Left forelimb (tissue), 1 donor: ENCODE results near the gene TSPAN16.
"Not testable (repeated sequence)": the region's sequence is repeated elsewhere in the genome, so short reads cannot be mapped to it uniquely, and the experiment has no call there.

ENCODE experiments used
- DNase-seq: peaks from one replicate; pipeline ENCODE4 v3.0.0-alpha.2; 2018; ENCODE audit warnings: low spot score

TSPAN16 gene

DNA sequence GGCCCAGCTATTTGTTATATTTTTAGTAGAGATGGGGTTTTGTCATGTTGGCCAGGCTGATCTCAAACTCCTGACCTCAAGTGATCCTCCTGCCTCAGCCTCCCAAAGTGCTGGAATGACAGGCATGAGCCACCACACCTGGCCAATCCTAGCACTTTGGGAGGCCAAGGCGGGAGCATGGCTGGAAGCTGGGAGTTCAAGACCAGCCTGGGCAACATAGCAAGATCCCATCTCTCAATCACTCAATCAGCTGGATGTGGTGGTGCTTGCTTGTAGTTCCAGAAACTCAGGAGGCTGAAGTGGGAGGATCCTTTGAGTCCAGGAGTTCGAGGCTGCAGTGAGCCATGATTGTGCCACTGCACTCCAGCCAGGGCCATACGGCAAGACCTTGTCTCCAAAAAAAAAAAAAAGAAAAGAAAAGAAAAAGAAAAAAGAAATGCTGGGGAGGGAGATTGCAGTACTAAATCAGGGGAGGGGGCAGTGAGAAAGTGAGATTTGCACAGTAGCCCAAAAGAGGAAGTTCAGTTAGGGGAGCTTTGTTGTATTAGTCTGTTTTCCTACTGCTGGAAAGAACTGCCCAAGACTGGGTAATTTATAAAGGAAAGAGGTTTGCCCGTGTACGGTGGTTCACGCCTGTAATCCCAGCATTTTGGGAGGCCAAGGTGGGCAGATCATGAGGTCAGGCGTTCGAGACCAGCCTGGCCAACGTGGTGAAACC lies 24.5 kb downstream of the TSPAN16 start:
- DNase-seq: not testable (repeated sequence)

DNA sequence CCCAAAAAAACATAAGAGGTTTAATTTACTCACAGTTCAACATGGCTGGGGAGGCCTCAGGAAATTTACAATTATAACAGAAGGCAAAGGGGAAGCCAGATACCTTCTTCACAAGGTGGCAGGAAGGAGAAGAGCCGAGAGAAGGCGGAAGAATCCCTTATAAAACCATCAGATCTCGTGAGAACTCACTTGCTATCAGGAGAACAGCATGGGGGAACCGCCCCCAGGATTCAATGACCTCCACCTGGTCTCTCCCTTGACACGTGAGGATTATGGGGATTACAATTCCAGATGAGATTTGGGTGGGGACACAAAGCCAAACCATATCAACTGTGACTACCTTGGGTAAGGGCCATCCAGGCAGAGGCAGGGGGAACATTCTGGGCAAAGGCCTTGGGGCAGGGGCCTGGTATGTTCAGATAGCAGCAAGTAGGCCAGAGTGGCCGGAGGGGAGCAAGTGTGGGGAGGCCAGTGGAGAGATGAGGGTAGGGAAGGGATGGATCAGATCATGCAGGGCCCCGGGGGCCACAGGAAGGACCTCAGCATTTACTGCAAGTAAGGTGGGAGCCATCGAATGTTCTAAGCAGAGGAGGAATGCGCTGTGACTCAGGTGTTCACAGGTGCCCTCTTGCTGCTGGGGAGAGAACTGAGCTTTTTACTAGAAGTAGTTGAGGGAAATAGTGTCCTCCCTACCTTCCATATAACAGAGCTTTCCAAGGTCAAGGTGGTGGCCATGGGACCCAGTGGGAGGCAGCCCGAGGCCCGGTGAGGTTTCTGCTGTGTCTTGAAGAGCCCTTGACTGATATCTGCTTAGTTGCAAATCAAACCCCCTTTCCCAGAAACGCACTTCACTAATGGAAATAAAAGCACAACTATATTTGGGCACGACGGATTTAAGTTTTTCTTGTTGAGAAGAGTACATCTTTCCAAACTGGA lies 25.5 kb downstream of the TSPAN16 start:
- no peak for DNase-seq

DNA sequence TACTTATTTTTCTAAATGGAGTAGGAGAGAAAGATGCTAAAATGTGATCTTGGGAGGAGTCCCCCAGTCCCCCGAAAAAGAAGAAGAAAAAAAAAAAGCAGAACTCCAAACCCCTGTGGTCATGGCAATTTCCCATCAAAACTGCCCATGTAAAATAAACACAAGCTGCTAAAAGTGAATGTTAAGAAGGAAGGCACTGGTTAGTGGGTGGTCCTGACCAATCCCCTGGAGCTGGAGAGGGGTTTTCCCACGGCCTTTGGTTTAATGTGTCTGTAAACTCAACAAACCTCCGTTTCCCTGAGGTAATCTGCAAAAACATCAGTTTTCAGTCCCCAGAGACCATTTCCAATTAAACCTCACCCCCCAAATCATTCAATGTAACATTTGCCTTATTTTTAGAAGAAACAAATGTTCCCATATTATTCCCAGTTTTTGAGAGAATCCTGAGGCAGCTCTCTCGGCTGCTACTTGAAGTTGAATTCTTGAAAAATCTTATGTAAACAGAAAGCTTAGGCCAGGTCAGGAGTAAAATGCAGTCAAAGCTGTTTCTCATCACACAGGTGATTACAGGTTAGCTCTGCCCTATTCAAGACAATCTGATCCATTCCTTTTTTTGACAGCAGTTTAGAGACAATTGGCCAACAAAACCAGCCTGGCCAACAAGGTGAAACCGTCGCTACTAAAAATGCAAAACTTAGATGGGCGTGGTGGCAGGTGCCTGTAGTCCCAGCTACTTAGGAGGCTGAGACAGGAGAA lies 26.5 kb downstream of the TSPAN16 start:
- no peak for DNase-seq

DNA sequence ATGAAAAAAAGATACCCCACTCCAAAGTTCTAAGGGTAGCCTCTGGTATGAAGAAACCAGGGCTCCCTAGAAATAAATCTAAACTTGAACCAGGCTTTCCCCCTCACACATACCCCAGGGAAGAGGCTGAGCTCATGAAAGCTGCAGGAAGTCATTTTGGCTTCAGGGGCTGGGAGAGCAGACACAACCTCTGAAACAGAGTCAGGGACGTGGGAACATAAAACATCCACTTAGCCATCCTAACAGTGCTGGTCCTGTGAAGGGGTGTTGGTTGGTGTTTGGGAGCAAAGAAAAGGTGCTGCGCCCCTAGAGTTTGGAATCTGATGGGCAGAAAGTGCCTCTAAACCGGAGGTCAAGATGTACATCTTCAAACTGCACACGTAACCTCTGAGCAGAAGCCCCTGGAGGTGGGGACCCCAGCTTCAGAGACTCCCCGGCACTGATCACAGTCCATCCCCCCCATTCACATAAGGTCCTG lies 27.7 kb downstream of the TSPAN16 start:
- DNase-seq: no peak

DNA sequence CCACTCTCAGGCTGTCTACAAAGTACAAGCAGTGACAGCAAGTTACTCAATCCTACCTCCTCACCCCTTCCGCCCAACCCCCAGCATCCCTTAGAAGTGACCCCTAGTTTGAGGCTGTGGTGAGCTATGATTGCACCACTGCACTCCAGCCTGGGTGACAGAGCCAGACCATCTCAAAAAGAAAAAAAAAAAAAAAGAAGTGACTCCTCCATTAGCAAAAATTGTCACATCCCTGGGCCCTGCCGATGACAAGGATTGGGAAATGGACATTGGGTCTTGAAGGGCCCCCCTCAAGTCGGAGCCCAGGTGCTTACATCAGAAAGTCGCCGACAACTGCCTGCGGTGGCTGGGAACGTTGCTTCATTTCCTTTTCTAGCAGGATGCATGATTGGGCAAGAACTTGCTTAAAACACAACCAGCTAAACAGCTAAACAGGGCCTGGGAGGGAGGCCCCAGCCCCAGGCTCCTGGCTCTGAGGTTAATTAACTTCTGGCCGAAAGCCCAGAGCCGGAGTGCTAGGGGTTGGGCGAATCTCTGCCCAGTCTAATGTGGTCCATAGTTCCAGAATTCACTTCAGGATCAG lies 28.2 kb downstream of the TSPAN16 start:
- DNase-seq: peak; percentile 74

DNA sequence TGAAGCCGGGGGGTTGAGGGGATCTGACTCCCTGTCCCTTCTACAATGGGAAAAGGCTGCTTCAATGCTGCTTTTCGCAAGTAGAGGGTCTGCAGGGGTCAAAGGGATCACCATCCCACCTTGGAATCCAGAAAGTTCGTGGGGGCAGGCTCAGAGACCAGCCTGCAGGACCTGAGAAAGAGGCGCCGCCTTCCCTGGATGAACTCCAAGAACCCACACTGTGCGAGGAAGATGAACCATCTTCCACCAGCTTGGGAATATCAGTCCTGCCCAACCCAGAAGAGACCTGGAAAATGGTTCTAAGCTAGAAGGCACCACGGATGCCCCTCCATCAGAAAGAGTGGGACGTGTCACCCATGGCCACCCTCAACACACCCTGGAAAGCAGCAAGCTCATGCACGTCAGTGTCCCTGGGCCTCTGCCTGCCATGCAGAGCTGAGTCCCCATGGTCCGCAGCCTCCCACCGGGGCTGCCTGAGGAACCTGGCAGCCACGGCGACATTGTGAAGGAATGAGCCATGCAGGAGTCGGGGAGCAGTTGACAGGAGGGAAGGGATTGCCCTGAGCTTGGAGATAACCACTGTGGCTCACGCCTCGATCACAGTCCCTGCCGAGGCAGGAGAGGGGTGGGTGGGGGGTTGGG lies 28.9 kb downstream of the TSPAN16 start:
- no peak for DNase-seq

DNA sequence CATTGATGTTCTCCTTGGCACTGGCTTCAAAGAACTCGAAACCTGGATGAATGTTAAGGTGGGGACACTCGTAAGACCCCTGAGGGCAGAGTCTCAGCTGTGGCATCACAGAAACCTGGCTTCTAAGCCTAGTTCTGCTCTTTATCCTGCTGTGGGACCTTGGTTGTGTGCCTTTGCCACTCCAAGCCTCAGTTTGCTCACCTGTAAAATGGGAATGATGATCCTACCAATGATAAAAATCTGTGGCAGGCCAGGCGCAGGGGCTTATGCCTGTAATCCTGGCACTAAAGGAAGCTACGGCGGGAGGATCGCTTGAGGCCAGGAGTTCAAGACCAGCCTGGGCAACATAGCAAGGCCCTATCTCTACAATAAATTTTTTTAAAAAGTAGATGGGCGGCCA lies 29.6 kb downstream of the TSPAN16 start:
- DNase-seq: no peak

DNA sequence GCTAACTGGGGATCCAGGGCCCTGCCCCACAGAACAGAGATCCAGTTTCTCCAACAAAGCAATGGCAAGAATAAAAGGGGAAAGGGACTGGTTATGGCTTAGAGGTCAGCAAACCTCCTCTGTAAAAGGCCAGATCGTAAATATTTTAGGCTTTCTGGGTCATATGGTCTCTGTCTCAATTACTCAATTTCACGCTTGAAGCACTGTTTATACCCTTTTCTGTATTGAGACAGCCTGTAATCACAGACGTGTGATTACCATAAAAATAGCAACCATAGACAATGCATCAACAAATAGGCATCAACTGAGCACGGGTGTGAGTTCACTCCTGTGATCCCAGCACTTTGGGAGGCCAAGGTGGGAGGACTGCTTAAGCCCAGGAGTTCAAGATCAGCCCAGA lies 34.2 kb downstream of the TSPAN16 start:
- DNase-seq: no peak

DNA sequence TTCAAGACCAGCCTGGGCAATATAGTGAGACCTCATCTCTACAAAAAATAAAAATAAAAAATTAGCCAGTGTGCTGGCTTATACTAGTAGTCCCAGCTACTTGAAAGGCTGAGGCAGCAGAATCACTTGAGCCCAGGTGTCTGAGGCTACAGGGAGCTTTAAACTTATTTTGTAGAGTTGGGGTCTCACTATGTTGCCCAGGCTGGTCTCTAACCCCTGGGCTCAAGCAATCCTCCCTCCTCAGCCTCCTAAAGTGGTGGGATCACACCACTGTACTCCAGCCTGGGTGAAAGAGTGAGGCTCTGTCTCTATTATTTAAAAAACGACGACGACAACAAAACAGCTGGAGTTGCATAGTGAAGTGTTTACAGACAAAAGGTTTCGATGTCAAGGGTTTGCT lies 35.5 kb downstream of the TSPAN16 start:
- no peak for DNase-seq

DNA sequence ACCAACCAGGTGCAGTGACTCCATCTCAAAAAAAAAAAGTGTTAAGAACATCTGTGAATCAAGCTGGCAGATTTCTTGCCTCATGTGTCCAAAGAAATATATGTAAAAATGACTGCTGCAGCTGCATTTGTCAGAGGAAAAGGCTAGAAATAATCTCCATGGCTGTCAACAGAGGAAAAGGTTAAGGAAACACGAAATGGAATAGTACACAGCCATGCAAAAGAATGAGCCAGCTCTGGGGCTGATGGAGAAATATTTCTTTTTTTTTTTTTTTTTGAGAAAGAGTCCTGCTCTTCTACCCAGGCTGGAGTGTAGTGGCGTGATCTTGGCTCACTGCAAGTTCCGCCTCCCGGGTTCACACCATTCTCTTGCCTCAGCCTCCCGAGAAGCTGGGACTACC lies 36.9 kb downstream of the TSPAN16 start:
- no peak for DNase-seq

DNA sequence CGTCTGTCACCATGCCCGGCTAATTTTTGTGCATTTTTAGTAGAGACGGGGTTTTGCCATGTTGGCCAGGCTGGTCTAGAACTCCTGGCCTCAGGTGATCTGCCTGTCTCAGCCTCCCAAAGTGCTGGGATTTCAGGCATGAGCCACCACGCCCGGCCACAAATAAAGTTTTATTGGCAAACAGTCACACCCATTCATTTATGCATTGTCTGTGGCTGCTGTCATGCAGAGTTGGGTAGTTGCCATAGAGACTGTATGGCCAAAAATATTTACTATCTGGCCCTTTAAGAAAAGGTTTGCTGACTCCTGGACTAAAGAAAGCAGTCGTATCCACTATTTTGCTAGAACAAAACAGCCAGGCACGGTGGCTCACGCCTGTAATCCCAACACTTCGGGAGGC lies 37.9 kb downstream of the TSPAN16 start:
- DNase-seq: not testable (repeated sequence)

DNA sequence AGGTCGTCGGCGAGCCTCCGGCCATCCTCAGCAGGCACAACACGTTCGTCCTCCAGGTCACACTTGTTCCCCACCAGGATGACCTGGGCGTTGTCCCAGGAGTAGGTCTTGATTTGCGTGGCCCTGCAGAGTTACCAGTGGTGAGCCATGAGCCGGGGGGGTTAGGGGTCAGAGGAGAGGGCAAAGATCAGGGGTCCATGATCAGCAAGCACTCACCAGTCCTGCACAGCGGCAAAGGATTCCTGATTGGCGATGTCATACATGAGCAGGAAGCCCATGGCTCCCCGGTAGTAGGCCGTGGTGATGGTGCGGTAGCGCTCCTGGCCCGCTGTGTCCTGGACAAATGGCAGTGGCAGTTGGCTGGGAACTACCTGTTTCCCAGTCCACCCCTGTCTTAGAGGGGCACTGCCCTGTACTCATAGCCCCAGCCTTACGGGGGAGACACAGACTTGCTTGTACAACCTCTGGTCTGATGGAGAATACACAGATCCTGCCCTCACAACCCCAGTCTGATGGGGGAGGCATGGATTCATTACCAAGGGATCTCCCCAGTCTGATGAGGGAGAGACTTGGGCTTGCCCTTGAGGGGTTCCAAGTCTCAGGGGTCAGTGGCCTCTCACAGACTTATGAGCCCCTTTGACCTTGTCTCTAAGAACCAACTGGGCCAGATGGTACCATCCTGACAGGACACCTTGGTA lies 39.6 kb downstream of the TSPAN16 start:
- no peak for DNase-seq

DNA sequence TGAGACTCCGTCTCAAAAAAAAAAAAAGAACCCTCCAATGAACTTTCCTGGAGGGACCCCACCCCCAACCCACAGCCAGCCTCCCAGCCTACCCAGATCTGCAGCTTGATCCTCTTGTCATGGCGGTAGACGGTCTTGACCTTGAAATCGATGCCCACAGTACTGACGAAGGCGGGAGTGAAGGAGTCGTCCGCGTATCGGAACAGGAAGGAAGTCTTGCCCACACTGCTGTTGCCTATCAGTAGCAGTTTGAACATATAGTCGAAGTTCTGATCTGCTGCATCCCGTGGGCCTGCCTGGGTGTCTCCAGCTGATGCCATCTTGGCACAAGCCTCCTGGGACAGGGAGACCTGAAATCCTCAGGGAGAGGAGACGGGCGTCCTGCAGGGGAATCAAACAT lies 41.1 kb downstream of the TSPAN16 start:
- DNase-seq: no peak

DNA sequence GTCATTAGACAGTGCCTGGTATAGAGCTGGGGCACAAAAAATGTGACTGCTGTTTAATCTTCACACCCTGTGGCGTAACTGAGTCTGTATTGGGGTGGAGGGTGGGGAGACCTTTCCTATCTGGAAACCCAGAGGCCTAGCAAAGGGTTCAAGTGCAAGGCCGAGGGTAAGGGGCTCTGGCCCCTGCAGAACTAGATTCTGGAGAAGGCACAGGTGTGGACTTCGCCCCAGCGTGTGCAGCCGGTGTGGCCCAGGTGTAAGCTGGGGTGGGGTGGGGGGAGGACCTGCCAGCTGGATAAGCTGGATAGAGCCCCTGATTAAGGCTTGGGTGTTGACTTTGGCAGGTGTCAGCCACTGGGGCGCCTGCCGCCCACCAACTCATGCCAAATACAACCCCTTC lies 42.2 kb downstream of the TSPAN16 start:
- no peak for DNase-seq

DNA sequence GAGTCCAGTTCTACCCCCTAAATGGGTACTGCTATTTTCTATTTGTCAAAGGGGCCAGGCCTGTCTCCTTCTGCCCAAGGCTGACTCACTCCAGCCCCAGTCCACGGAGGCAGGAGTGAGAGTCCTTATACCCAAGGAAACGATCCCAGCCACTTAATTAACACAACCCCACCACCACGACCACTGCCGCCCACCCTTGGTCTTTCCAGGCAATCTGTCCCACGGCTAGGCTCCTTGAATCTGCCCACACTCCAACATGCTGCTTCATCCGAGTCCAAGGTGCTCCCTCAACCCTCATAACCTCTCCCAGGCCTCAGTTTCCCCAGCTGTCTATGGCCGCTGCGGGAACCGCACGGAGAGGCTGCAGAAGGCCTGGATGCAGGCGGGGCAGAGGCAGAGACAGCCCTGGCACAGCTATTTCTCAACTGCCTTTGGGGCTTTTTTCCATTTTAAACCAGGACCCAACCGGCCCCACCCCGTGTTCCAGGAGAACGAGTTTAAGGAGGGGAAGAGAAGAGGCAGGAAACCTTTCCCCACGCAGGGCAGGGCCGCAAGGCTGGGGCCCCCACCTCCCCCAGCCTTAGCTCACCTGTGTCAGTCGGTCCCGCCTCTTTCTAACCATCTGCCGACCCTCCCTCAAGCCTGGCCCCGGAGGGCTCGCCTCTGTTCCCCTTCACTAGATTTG lies 42.8 kb downstream of the TSPAN16 start:
- no peak for DNase-seq

DNA sequence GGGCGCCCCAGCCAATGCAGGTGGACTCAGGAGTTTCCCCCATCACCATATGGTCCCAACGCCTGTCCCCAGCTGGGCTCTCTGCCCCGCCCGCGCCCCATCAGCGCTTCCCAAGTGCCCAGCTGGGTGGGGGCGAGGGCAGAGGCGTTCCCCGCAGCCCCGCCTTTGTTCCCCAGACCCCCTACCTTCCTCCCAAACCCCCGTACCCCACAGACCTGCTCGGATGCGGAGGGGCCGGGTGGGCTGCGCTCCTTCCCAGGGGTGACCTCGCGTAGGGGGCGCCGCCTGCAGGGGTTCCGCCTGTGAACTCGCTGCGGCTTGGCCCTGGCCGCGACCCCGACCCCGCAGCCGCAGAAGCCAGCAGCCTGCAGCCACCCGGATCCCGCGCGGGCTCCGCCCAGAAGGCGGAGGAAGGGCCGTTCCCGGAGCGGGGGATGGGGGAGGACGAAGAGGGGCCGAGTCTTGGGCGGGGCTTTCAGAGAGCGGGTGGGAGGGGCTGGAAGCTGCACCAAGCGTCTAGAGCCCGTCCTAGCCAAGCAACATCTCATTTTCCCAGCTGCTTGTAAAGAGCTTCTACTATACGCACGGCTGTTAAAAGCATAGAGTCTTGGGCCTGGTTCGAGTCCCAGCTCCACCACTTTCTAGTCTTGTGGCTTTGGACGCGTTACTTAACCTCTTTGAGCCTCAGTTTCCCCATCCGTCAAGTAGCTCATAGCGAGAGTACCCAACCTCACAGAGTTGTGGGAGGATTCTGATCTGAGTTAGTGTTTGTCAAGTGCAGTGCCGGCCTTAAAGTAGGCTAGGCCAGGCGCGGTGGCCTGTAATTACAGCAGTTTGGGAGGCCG lies 43.5 kb downstream of the TSPAN16 start, which contains the start of gene RAB3D:
Gene RAB3D, minus strand, starts transcription at position 404 of the 845 bp plus-strand sequence. CDS start 2,258 bp downstream, outside the sequence.
- DNase-seq: peak; percentile 95

DNA sequence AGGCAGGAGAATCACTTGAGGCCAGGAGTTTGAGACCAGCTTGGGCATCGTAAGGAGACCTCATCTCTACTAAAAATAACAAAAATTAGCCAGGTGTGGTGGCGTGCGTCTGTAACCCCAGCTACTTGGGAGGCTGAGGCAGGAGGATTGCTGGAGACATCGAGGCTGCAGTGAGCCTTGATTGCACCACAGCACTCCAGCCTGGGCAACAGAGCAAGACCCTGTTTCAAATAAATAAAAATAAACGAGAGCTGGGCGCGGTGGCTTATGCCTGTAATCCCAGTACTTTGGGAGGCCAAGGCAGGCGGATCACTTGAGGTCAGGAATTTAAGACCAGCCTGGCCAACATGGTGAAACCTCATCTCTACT lies 44.1 kb downstream of the TSPAN16 start:
- DNase-seq: not testable (repeated sequence)

DNA sequence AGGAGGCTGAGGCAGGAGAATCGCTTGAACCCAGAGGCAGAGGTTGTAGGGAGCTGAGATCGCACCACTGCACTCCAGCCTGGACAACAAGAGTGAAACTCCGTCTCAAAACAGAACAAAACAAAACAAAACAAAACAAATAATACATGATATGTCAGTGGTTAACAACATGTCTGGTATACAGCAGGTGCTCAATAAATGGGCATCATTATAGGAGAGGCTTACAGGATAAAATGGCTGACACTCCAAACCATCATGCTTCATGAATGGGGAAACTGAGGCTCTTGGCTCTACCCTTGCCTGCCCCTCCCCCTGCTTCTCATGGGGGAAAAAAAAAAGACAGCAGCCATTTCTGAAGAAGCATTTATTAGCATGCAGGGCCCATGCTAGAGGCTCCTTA lies 46.5 kb downstream of the TSPAN16 start:
- no peak for DNase-seq

DNA sequence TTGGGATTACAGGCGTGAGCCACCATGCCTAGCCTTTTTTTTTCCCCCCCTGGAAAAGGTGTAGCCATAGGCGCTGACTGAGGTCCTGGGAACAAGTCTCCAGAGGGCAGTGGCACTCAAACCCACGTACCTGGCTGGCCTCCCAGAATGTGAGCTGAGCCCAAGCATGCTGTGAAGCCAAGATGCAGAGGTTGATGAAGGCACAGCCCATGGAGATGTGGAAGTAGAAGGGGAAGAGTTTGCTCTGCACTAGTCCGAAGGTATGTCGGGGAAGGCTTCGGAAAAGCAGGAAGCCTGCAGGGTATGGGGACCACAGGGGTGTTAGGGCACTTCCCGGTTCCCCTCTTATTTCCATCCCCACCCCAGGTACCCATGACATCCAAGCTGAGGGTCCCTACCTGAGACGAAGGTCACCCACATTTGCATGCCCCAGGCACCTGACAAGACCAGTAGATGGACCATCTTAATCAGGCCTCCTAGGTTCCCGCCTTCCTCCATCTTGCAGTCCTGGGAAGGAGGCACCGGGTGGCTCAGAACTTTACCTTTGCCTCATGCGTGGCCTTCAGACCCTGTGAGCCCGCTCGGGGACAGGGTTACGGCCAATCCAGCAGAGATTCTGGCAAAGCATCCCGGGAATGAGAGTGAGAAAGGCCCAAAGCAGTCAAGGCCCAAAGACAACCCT lies 49.3 kb downstream of the TSPAN16 start:
- DNase-seq: no peak
